HG02943 (cell line): ENCODE measurements around the gene LIN7B.

Experiments
- ATAC-seq: cut with Tn5 transposase; IDR thresholded peaks from one replicate; pipeline ENCODE4 v1.9.1; 2021; ENCODE audit warnings: mild to moderate bottlenecking, low read depth, moderate library complexity; ENCODE audit not compliant: unreplicated experiment

LIN7B gene

GRCh38 chr19:49094505-49095482 lies 19.4 kb upstream of the LIN7B start:
- no peak for ATAC-seq

GRCh38 chr19:49097453-49098288 lies 16.5 kb upstream of the LIN7B start:
- no peak for ATAC-seq

DNA sequence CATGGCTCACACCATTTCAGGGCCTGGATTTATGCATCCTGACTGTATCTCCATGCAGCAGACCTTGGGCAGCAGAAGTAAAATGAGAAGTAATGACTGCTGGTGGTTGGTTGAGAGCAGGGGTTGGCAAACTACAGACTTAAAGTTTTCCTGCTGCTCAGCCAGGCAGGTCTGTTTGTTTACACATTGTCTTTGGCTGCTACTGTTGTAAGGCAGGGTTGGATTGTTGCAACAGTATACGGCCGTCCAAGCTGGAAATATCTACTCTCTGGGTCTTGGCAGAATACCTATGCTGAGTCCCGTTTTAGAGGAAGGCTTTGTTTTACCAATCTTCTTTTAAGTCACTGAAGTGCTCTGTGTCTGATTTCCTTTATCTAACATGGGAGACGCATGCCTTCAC lies 15.4 kb upstream of the LIN7B start:
- no peak for ATAC-seq

DNA sequence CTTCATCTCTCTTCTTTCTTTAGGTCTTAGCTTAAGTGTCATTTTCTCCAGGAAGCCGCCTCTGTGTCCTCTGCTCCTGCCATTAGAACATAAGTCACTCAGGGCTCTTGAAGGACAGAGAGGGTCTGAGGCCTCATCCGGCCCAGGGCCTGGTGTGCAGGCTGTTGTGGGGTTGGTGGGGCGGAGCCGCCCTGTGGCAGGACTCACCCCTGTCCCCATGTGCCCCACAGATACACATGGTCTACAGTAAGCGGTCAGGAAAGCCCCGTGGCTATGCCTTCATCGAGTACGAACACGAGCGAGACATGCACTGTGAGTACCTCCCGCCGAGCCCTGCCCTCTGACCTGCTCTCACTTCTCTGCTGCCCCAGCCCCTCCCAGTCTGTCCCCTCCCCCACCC lies 13.0 kb upstream of the LIN7B start:
- no peak for ATAC-seq

- ATAC-seq = no peak
These were observed 11.9 kb upstream of the LIN7B start for GRCh38 chr19:49102303-49102702.

GRCh38 chr19:49103331-49104085 lies 10.7 kb upstream of the LIN7B start:
- no peak for ATAC-seq

- no peak for ATAC-seq
These were observed 9.8 kb upstream of the LIN7B start for GRCh38 chr19:49104229-49104864.

DNA sequence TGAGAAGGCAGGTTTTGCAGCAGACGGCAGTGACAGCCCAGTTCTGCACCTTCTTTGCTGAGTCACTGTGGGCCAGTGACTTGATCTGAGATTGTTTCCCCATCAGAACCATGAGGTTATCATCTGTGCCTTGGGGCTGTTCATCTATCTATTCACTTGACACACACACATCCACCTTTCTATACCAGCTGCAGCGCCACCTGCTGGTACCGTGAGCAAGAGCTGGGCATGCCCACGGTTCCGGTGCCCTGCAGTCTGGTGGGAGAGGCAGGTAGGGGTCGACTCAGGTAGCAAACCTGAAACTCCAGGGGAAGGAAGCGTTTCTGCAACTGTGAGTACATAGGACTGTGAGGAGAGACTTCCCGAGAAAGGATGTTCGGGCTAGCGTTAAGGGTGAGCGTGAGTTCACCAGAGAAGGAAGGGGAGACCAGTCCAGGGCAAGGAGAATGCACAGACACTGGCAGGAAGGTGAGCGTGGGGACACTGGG lies 7.5 kb upstream of the LIN7B start:
- ATAC-seq = no peak

- no peak for ATAC-seq
These were observed 6.3 kb upstream of the LIN7B start for GRCh38 chr19:49107625-49108459.

- ATAC-seq = no peak
These were observed 5.1 kb upstream of the LIN7B start for GRCh38 chr19:49109051-49109450.

DNA sequence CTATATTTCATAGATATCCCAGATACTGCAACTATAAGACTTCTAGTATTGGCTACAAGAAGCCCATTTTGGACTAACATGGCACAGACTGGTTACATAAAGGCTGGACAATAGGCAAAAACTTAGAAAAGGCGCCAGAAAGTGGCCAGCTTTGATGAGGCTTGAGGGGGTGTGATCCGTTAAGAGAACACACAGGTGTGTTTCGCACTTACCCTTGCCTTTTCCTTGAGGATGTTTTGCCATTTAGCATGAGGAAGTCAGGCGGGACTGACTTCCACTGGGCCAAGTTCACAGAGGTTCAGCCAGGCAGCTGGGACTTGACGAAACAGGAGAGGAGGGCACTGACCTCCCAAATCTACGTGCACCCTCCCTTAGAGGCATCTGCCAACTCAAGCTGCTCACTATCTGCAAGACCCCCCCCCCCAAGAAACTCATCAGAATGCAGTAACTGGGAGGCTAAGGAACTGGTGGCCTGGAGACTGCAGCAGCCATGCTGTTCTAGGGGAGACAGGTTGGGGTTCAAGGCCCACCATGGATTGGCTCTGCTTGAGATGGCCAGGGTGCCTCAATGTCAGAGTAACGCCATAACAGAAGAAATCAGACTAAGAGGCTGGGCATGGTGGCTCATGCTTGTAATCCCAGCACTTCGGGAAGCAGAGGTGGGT lies 4.5 kb upstream of the LIN7B start:
- no peak for ATAC-seq

GRCh38 chr19:49110567-49110966 lies 3.6 kb upstream of the LIN7B start:
- no peak for ATAC-seq

GRCh38 chr19:49111218-49111998 lies 2.8 kb upstream of the LIN7B start:
- ATAC-seq = no peak

DNA sequence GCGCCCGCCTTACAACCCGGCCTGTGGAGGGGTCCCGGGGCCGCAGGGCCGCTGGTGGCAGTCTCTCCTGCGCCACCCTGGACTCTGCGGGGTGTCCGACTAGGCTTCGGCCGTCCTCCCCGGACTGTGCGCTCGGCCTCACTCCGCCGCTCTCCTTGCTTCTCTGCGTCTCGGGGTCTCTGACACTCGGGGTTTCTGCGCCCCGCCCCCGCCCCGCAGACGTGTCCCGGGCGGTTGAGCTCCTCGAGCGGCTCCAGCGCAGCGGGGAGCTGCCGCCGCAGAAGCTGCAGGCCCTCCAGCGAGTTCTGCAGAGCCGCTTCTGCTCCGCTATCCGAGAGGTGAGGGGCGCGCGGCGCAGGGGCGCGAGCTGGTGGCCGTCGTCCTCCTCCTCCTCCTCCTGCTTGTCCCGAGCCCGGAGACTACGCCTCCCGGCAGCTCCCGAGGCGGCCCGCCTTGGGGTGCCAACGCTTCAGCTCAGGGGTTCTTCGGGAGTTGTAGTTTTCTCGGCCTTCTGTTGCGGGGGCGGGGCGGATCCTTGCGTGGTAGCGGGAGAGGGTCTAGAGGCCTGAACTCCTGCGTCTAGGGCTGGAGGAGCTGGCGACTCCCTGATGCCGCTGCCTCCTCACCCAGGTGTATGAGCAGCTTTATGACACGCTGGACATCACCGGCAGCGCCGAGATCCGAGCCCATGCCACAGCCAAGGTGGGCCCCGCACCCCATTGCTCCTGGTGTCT lies 627 bp downstream of the LIN7B start:
- ATAC-seq = no peak

DNA sequence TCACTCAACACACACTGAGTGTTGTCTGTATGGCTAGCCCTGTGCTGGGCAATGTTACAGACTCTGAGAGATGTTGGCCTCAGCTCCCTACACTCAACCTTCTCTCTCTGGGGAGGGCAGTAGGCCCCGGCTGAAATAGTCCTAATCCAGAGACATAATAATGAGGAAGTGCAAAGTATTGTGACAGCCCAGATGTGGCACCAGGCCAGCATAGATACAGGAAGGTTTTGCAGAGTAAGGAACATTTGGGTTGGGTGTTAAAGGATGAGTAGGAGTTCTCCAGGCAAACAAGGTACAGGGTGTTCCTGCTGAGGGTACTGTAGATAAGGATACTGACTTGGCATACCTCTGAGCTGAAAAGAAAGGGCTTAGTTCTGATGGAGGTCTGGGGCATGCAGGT lies 2.4 kb downstream of the LIN7B start:
- ATAC-seq = no peak

- ATAC-seq = no peak
These were observed 3.8 kb downstream of the LIN7B start for GRCh38 chr19:49117677-49118564.
